SK-N-SH (cell line): Measurements from ENCODE around the gene ZNF609. TPM values are rescaled to one million over a fixed set of nuclear protein-coding genes. Genes with fewer than 3 reads are reported as not detected.

Source experiments
- CTCF ChIA-PET: fragments of 300-600, 350-600 bp; formaldehyde crosslinking; extraction: SDS; loops from one replicate; lab custom pipeline; 2021; lab: Yijun Ruan, JAX
- POLR2A ChIA-PET: fragments of 350-600 bp; sonication (Branson Sonifier 250); formaldehyde crosslinking; extraction: SDS; loops from one replicate; lab custom pipeline; 2020; ENCODE audit warnings: antibody characterized with exemption, inconsistent platforms; lab: Yijun Ruan, JAX
- DNase-seq: peaks from one replicate; pipeline ENCODE4 v3.0.0; 2012
- H2AFZ ChIP-seq: fragments of 200-600 bp; sonication (generic); 2 replicates; pipeline ENCODE4 v1.8.1; 2016; ENCODE audit warnings: antibody characterized with exemption, mild to moderate bottlenecking, low read depth
- H3F3A ChIP-seq: fragments of 200-600 bp; sonication (generic); replicated peaks from 2 replicates; pipeline ENCODE3; 2016; ENCODE audit warnings: antibody characterized with exemption, mild to moderate bottlenecking; ENCODE audit not compliant: insufficient read depth
- H3K27ac ChIP-seq, 2 experiments: fragments of 200-500 bp in 1 of 2; fragments of 200-600 bp in 1 of 2; sonication (Bioruptor generic) in 1 of 2; sonication (generic), shearing (Covaris generic) in 1 of 2; 2 replicates each; pipeline versions ENCODE4 v1.5.1 to v1.6.1; 2014 to 2016; ENCODE audit warnings: low read depth in 2 of 2, inconsistent platforms in 1 of 2, low read length in 1 of 2, mild to moderate bottlenecking in 1 of 2, mixed read lengths in 1 of 2
- H3K27me3 ChIP-seq: fragments of 200-600 bp; sonication (generic), shearing (Covaris generic); 2 replicates; pipeline ENCODE4 v1.6.1; 2016; ENCODE audit warnings: mixed run types; ENCODE audit not compliant: insufficient read depth
- H3K36me3 ChIP-seq, 2 experiments: fragments of 200-500 bp in 1 of 2; fragments of 200-600 bp in 1 of 2; sonication (Bioruptor generic) in 1 of 2; sonication (generic) in 1 of 2; replicated peaks in 1 of 2; 2 replicates each; pipeline versions ENCODE3 to v1.5.1; 2014 to 2016; ENCODE audit warnings: low read length in 1 of 2, mild to moderate bottlenecking in 1 of 2; ENCODE audit not compliant: insufficient read depth in 2 of 2, control insufficient read depth in 1 of 2
- H3K4me1 ChIP-seq, 2 experiments: fragments of 200-500 bp in 1 of 2; fragments of 200-600 bp in 1 of 2; sonication (Bioruptor generic) in 1 of 2; sonication (generic), shearing (Covaris generic) in 1 of 2; 2 replicates each; pipeline versions ENCODE4 v1.5.1 to v1.6.1; 2014 to 2016; ENCODE audit warnings: low read depth in 1 of 2, low read length in 1 of 2, mixed run types in 1 of 2; ENCODE audit not compliant: insufficient read depth in 2 of 2, control insufficient read depth in 1 of 2
- H3K4me2 ChIP-seq: fragments of 200-600 bp; sonication (generic), shearing (Covaris generic); 2 replicates; pipeline ENCODE4 v1.6.1; 2017; ENCODE audit warnings: mixed run types
- H3K4me3 ChIP-seq, 2 experiments: fragments of 200-500 bp in 1 of 2; fragments of 200-600 bp in 1 of 2; sonication (Bioruptor generic) in 1 of 2; sonication (generic), shearing (Covaris generic) in 1 of 2; 2 replicates each; pipeline versions ENCODE4 v1.5.1 to v1.8.1; 2014 to 2016; ENCODE audit warnings: low read depth in 2 of 2, inconsistent platforms in 1 of 2, low read length in 1 of 2, mild to moderate bottlenecking in 1 of 2, mixed read lengths in 1 of 2, moderate library complexity in 1 of 2
- H3K79me2 ChIP-seq: fragments of 200-600 bp; sonication (generic); 2 replicates; pipeline ENCODE4 v1.8.1; 2017; ENCODE audit warnings: mild to moderate bottlenecking; ENCODE audit not compliant: insufficient read depth
- H3K9ac ChIP-seq: fragments of 200-600 bp; sonication (generic); 2 replicates; pipeline ENCODE4 v1.6.1; 2017; ENCODE audit warnings: mixed run types
- H3K9me2 ChIP-seq: fragments of 200-600 bp; sonication (generic); 2 replicates; pipeline ENCODE4 v1.6.1; 2017; ENCODE audit warnings: mixed run types
- H3K9me3 ChIP-seq: fragments of 200-600 bp; sonication (generic); 2 replicates; pipeline ENCODE4 v1.6.1; 2017; ENCODE audit warnings: mixed run types, mild to moderate bottlenecking, moderate library complexity
- H4K20me1 ChIP-seq: fragments of 200-600 bp; sonication (generic); 2 replicates; pipeline ENCODE4 v1.6.1; 2017; ENCODE audit warnings: mild to moderate bottlenecking, mixed run types; ENCODE audit not compliant: insufficient read depth
- CHD2 ChIP-seq: fragments of 150-350 bp; IDR thresholded peaks from 2 replicates; pipeline ENCODE4 v1.6.1; 2018; ENCODE audit warnings: low read length; ENCODE audit not compliant: partially characterized antibody
- CTCF ChIP-seq: fragments of 200-600 bp; sonication (generic); IDR thresholded peaks from 2 replicates; pipeline ENCODE4 v1.6.1; 2017; ENCODE audit warnings: antibody characterized with exemption, mild to moderate bottlenecking, moderate library complexity
- EP300 ChIP-seq, 2 experiments: IDR thresholded peaks; 2 replicates each; pipeline versions ENCODE4 v1.4.0 to v1.6.1; 2012; ENCODE audit warnings: borderline replicate concordance in 1 of 2, low read depth in 1 of 2, low read length in 1 of 2
- EZH2phosphoT487 ChIP-seq: fragments of 200-600 bp; sonication (generic); IDR thresholded peaks from 2 replicates; pipeline ENCODE4 v1.6.1; 2017; ENCODE audit warnings: low read depth, mixed run types, mild to moderate bottlenecking, antibody characterized with exemption, moderate library complexity, borderline replicate concordance
- FOXM1 ChIP-seq: IDR thresholded peaks from 2 replicates; pipeline ENCODE4 v1.4.0; 2012; ENCODE audit warnings: low read depth, mild to moderate bottlenecking
- IRF3 ChIP-seq: fragments of 150-350 bp; IDR thresholded peaks from 2 replicates; pipeline ENCODE4 v1.6.1; 2016; ENCODE audit warnings: mild to moderate bottlenecking, low read depth, low read length
- MAX ChIP-seq: IDR thresholded peaks from 2 replicates; pipeline ENCODE4 v1.4.0; 2012; ENCODE audit warnings: low read depth
- MEF2A ChIP-seq: IDR thresholded peaks from 2 replicates; pipeline ENCODE4 v1.4.0; 2012; ENCODE audit warnings: low read depth, borderline replicate concordance
- MXI1 ChIP-seq: IDR thresholded peaks from 2 replicates; pipeline ENCODE4 v1.6.1; 2012; ENCODE audit warnings: mild to moderate bottlenecking, low read depth, low read length, improper control_type of control experiment
- NFIC ChIP-seq: IDR thresholded peaks from 2 replicates; pipeline ENCODE4 v1.4.0; 2012; ENCODE audit warnings: borderline replicate concordance
- NRF1 ChIP-seq: IDR thresholded peaks from 2 replicates; pipeline ENCODE4 v1.6.1; 2012; ENCODE audit warnings: low read depth, mild to moderate bottlenecking, low read length
- PBX3 ChIP-seq: IDR thresholded peaks from 2 replicates; pipeline ENCODE4; 2012
- POLR2AphosphoS5 ChIP-seq: IDR thresholded peaks from 2 replicates; pipeline ENCODE4 v1.6.1; 2012; ENCODE audit warnings: low read depth, low read length
- RXRA ChIP-seq: IDR thresholded peaks from 2 replicates; pipeline ENCODE4 v1.4.0; 2012; ENCODE audit warnings: low read depth, mild to moderate bottlenecking, borderline replicate concordance
- TEAD4 ChIP-seq: IDR thresholded peaks from 2 replicates; pipeline ENCODE4 v1.4.0; 2012; ENCODE audit warnings: mild to moderate bottlenecking, borderline replicate concordance; ENCODE audit not compliant: insufficient read depth
- USF1 ChIP-seq: IDR thresholded peaks from 2 replicates; pipeline ENCODE4 v1.4.0; 2012; ENCODE audit warnings: low read depth, borderline replicate concordance
- ZBTB33 ChIP-seq: IDR thresholded peaks from 2 replicates; pipeline ENCODE4 v1.4.0; 2012; ENCODE audit warnings: low read depth, borderline replicate concordance
- WGBS: methylation state at CpG from one replicate; pipeline ENCODE4 v1.1.6; 2017; ENCODE audit warnings: low lambda C conversion rate; 5-methylcytosine and 5-hydroxymethylcytosine counted together
- polyA plus RNA-seq, 3 experiments: library from polyadenylated mRNA; depleted of rRNA; stranded (reverse); fragments of >200 nt; gene quantifications; 2 replicates each; pipeline ENCODE4 v1.2.3, GENCODE V29; 2012

ZNF609 gene
- polyA plus RNA-seq, 1 of the 3 experiments (the other 2 are of a cell fraction): 12.6 TPM

GRCh38 chr15:64429448-64429847, 30.9 kb upstream of the ZNF609 start:
- H3K9me2 ChIP-seq: no peaks in the 10 kb centered on the region
- no peaks in the 10 kb centered on the region for H3K27me3 ChIP-seq
- no peak overlapping the region; the same call in 1 of the 2 replicates for H3K9ac ChIP-seq
- H2AFZ ChIP-seq: no peak overlapping the region
- 0 out of 2 replicates have a peak, but pooled peaks cover 3% of the 10 kb centered on the region for H3K79me2 ChIP-seq
- TF ChIP-seq MEF2A (no peak), FOXM1 (no peak)
- H3K4me1 ChIP-seq: peaks cover 0 to 18% of the 10 kb centered on the region in 2 experiments; a peak in 1 of 4 replicates
- peak overlapping the region; percentile 36; the same call in 1 of the 2 replicates for H3K4me2 ChIP-seq
- POLR2A ChIA-PET: no interaction called here
- H3K27ac ChIP-seq: peak overlapping the region; percentile 64 to 82; a peak in 3 of 4 replicates
- no peak overlapping the region for H3K4me3 ChIP-seq
- DNase-seq: no peak
- no peaks in the 10 kb centered on the region for H4K20me1 ChIP-seq
- CTCF ChIA-PET: interaction anchor here (1.0 to 5.4 kb wide), 2 partner anchors 224 to 251 kb away, joined by 5 to 24 read pairs; no protein-coding TSS in a partner anchor
- H3K9me3 ChIP-seq: no peaks in the 10 kb centered on the region
- H3F3A ChIP-seq: peaks cover 30% of the 10 kb centered on the region
- peaks cover 16 to 31% of the 10 kb centered on the region in 2 experiments for H3K36me3 ChIP-seq

GRCh38 chr15:64430000-64430735, 30.2 kb upstream of the ZNF609 start:
- H3F3A ChIP-seq: peaks cover 28% of the 10 kb centered on the region
- H3K79me2 ChIP-seq: 0 out of 2 replicates have a peak, but pooled peaks cover 3% of the 10 kb centered on the region
- H3K36me3 ChIP-seq: peaks cover 14 to 26% of the 10 kb centered on the region in 2 experiments
- no peak overlapping the region for H3K4me3 ChIP-seq
- no peak for DNase-seq
- peak overlapping the region; percentile 64 to 82; a peak in 3 of 4 replicates for H3K27ac ChIP-seq
- H3K4me2 ChIP-seq: peak overlapping the region; percentile 36; the same call in 1 of the 2 replicates
- no peaks in the 10 kb centered on the region for H4K20me1 ChIP-seq
- no peak overlapping the region for H2AFZ ChIP-seq
- peaks cover 0 to 18% of the 10 kb centered on the region in 2 experiments; a peak in 1 of 4 replicates for H3K4me1 ChIP-seq
- no peaks in the 10 kb centered on the region for H3K9me2 ChIP-seq
- ChIA-PET POLR2A (no interaction called here), CTCF (interaction anchor here (1.0 to 1.1 kb wide), 2 partner anchors 223 to 251 kb away, joined by 5 read pairs; no protein-coding TSS in a partner anchor)
- H3K9ac ChIP-seq: no peak overlapping the region; the same call in 1 of the 2 replicates
- H3K27me3 ChIP-seq: no peaks in the 10 kb centered on the region
- H3K9me3 ChIP-seq: no peaks in the 10 kb centered on the region
- 37% methylated on average over 3 of the region's 3 CpGs for WGBS
- TF ChIP-seq ZBTB33 (no peak), PBX3 (peak; percentile 82), MEF2A (no peak; the same call in 1 of the 2 replicates), FOXM1 (no peak), TEAD4 (no peak), EP300 (IDR thresholded peaks at IDR 0.05; ENCODE audit: borderline replicate concordance in 1 of 2, low read depth in 1 of 2, low read length in 1 of 2) (peak in 1 of 2 experiments; percentile 70; a peak in 2 of 4 replicates), CHD2 (no peak), MAX (peak; percentile 47; the same call in 1 of the 2 replicates), IRF3 (no peak), CTCF (no peak), MXI1 (no peak), EZH2phosphoT487 (no peak), POLR2AphosphoS5 (peak; percentile 68; the same call in 1 of the 2 replicates), NRF1 (no peak), NFIC (peak; percentile 85), RXRA (peak; percentile 41; the same call in 1 of the 2 replicates), USF1 (no peak)
